Left renal pelvis (tissue), 4 donors: Measurements from ENCODE around the gene CCDC91. TPM values are rescaled to one million over a fixed set of nuclear protein-coding genes. Genes with fewer than 3 reads are reported as not detected.
"Not testable (repeated sequence)": the region's sequence is repeated elsewhere in the genome, so short reads cannot be mapped to it uniquely, and the experiment has no call there.

Experiments
- DNase-seq, 4 donors: peaks; one replicate each; pipeline ENCODE4 v3.0.0-alpha.2; 2013; ENCODE audit warnings: low read depth in 4 of 4, low spot score in 3 of 4
- polyA plus RNA-seq, 4 donors: library from polyadenylated mRNA; unstranded; fragments of 120-200 nt; gene quantifications; one replicate each; pipeline ENCODE4 v1.2.1, GENCODE V29; 2013; ENCODE audit not compliant: insufficient read length in 4 of 4

Gene CCDC91
- polyA plus RNA-seq, 4 donors, result 22.0 to 35.7 (median 27.5) TPM

- DNase-seq, result no peak
Measured at GRCh38 chr12:28278499-28278898, 88.2 kb downstream of the CCDC91 start.

- DNase-seq, result no peak
Measured at GRCh38 chr12:28278960-28279359, 88.7 kb downstream of the CCDC91 start.

GRCh38 chr12:28286352-28286751 is 96.1 kb downstream of the CCDC91 start:
- DNase-seq, result no peak

GRCh38 chr12:28290262-28290661 is 100.0 kb downstream of the CCDC91 start:
- DNase-seq, result no peak

GRCh38 chr12:28292699-28293098 is 102.4 kb downstream of the CCDC91 start:
- DNase-seq, result no peak

- DNase-seq, result no peak
Measured at GRCh38 chr12:28294300-28294699, 104.0 kb downstream of the CCDC91 start.

GRCh38 chr12:28296287-28296686 is 106.0 kb downstream of the CCDC91 start:
- DNase-seq, result no peak

GRCh38 chr12:28303192-28303591 is 112.9 kb downstream of the CCDC91 start:
- no peak for DNase-seq

- no peak for DNase-seq
Measured at GRCh38 chr12:28306535-28306934, 116.3 kb downstream of the CCDC91 start.

- no peak for DNase-seq
Measured at GRCh38 chr12:28308891-28309290, 118.6 kb downstream of the CCDC91 start.

GRCh38 chr12:28313631-28314030 is 123.4 kb downstream of the CCDC91 start:
- no peak for DNase-seq

GRCh38 chr12:28316049-28316448 is 125.8 kb downstream of the CCDC91 start:
- DNase-seq, result no peak

- no peak for DNase-seq
Measured at GRCh38 chr12:28318273-28318672, 128.0 kb downstream of the CCDC91 start.

GRCh38 chr12:28320353-28320752 is 130.1 kb downstream of the CCDC91 start:
- no peak for DNase-seq

GRCh38 chr12:28327722-28328121 is 137.5 kb downstream of the CCDC91 start:
- DNase-seq, result no peak

GRCh38 chr12:28328967-28329366 is 138.7 kb downstream of the CCDC91 start:
- no peak for DNase-seq

- not testable (repeated sequence) for DNase-seq
Measured at GRCh38 chr12:28329727-28330126, 139.5 kb downstream of the CCDC91 start.

- not testable (repeated sequence) for DNase-seq
Measured at GRCh38 chr12:28330232-28330631, 140.0 kb downstream of the CCDC91 start.

GRCh38 chr12:28331130-28331529 is 140.9 kb downstream of the CCDC91 start:
- DNase-seq, result no peak

- no peak for DNase-seq
Measured at GRCh38 chr12:28340261-28341045, 150.2 kb downstream of the CCDC91 start.

- DNase-seq, result no peak
Measured at GRCh38 chr12:28343713-28344112, 153.5 kb downstream of the CCDC91 start.

- DNase-seq, result no peak
Measured at GRCh38 chr12:28346567-28346966, 156.3 kb downstream of the CCDC91 start.

- DNase-seq, result no peak
Measured at GRCh38 chr12:28349196-28349595, 158.9 kb downstream of the CCDC91 start.
